GM12891 (cell line): ENCODE data around the gene AGBL3.

ENCODE experiments used
- POLR2A ChIP-seq: IDR thresholded peaks from 2 replicates; pipeline ENCODE4 v1.6.1; 2011; ENCODE audit warnings: low read depth, low read length, control low read depth
- POLR2AphosphoS5 ChIP-seq: IDR thresholded peaks from 2 replicates; pipeline ENCODE4 v1.6.1; 2011; ENCODE audit warnings: low read depth, low read length, control low read depth
- POU2F2 ChIP-seq: IDR thresholded peaks from 2 replicates; pipeline ENCODE4 v1.6.1; 2011; ENCODE audit warnings: low read depth, mild to moderate bottlenecking, control low read depth, low read length, moderate library complexity
- SPI1 ChIP-seq: IDR thresholded peaks from 2 replicates; pipeline ENCODE4 v1.6.1; 2011; ENCODE audit warnings: low read depth, low read length, control low read depth
- TAF1 ChIP-seq: IDR thresholded peaks from 2 replicates; pipeline ENCODE4 v1.6.1; 2011; ENCODE audit warnings: low read depth, low read length, control low read depth

DNA sequence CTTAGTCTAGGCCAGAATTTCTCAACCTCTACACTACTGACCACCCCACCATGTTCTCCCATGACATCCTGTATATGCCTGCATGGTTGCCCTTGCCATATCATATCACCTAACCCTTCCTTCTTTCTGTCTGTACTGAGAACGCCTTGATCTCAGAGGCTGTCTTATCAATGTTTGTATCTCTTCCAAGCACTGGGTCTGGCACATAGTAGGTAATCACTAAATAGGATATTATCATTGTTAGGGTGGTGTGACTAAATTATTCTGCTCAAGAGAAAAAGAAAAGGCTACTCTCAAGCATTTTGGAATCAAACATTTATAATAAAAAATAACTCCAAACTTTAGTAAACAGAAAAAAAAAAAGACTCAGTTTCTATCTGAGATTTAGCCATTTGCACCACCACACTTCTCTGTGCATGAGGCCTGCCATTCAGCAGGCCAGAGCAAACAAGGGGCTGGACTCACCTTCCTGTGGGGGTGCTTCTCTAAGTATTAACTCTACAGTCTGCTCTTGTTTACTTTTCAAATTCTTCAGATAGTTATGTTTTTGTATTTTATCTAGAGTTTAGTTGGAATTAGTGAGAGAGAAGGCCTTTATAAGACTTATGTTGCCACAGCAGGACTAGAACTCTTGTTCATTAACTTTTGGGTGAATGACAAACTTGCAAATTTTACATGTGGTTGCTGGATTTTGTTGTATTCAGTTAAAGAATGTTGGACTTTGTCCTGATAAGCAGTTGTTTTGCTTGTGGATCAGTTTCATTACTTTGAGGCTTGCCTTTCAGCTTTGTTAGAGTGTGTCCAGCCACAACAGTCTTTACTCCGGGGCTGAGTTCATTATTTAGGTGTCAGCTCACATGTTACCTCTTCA is 5.4 kb downstream of the AGBL3 start:
- TF ChIP-seq POLR2A (no peak), POLR2AphosphoS5 (no peak), TAF1 (no peak), POU2F2 (no peak), SPI1 (no peak)
